Caco-2 (cell line): ENCODE data around the gene PXN. TPM values are rescaled to one million over a fixed set of nuclear protein-coding genes. Genes with fewer than 3 reads are reported as not detected.
"Not testable (repeated sequence)": the region's sequence is repeated elsewhere in the genome, so short reads cannot be mapped to it uniquely, and the experiment has no call there.

Source experiments
- BruUV-seq: library from RNA; stranded (reverse); fragments of 400-500 nt; replicated peaks from 2 replicates; lab custom pipeline; 2021; lab: Mats Ljungman, UMichigan
- CTCF ChIA-PET: fragments of 300-600 bp; sonication (Branson Sonifier 250); formaldehyde crosslinking; loops from one replicate; lab custom pipeline; 2022; ENCODE audit warnings: antibody characterized with exemption; lab: Charles Lee
- POLR2A ChIA-PET: fragments of 300-600 bp; sonication (Branson Sonifier 250); formaldehyde crosslinking; loops from one replicate; lab custom pipeline; 2022; ENCODE audit warnings: antibody characterized with exemption; lab: Charles Lee
- DNase-seq, 2 experiments: peaks; one replicate each; pipeline versions ENCODE4 v3.0.0 to v3.0.0-alpha.2; 2020 to 2022
- H3K27me3 ChIP-seq: replicated peaks from 2 replicates; pipeline ENCODE4 v1.6.0; 2011; ENCODE audit warnings: low read length; ENCODE audit not compliant: control insufficient read depth, insufficient read depth
- H3K36me3 ChIP-seq: 2 replicates; pipeline ENCODE4 v1.5.1; 2011; ENCODE audit warnings: low read length; ENCODE audit not compliant: control insufficient read depth, insufficient read depth
- H3K4me1 ChIP-seq: fragments of 250-450 bp; sonication (Bioruptor Pico); 2 replicates; pipeline ENCODE4 v1.5.1; 2020; ENCODE audit warnings: mild to moderate bottlenecking
- H3K4me3 ChIP-seq: 2 replicates; pipeline ENCODE4 v1.5.1; 2011; ENCODE audit warnings: low read depth, mild to moderate bottlenecking, control low read depth, low read length
- H3K9me3 ChIP-seq: fragments of 250-450 bp; sonication (Bioruptor Pico); 2 replicates; pipeline ENCODE4 v1.5.1; 2020; ENCODE audit warnings: mild to moderate bottlenecking, moderate library complexity
- H3K27ac Mint-ChIP-seq: one replicate; pipeline ENCODE4 v1.8.0; 2022; ENCODE audit warnings: mixed read lengths; ENCODE audit not compliant: unreplicated experiment
- H3K27me3 Mint-ChIP-seq: one replicate; pipeline ENCODE4 v1.8.0; 2022; ENCODE audit warnings: mixed read lengths; ENCODE audit not compliant: insufficient read depth, unreplicated experiment
- H3K36me3 Mint-ChIP-seq: one replicate; pipeline ENCODE4 v1.8.0; 2022; ENCODE audit warnings: mild to moderate bottlenecking, mixed read lengths; ENCODE audit not compliant: insufficient read depth, unreplicated experiment
- H3K4me1 Mint-ChIP-seq: one replicate; pipeline ENCODE4 v1.8.0; 2022; ENCODE audit warnings: low read depth, mixed read lengths; ENCODE audit not compliant: unreplicated experiment
- H3K4me3 Mint-ChIP-seq: one replicate; pipeline ENCODE4 v1.8.0; 2022; ENCODE audit warnings: mild to moderate bottlenecking, moderate library complexity, mixed read lengths; ENCODE audit not compliant: unreplicated experiment
- H3K9me3 Mint-ChIP-seq: one replicate; pipeline ENCODE4 v1.8.0; 2022; ENCODE audit warnings: mixed read lengths; ENCODE audit not compliant: unreplicated experiment
- CTCF ChIP-seq, 2 experiments: fragments of 200-600 bp in 1 of 2; IDR thresholded peaks; 1 replicate in 1 of 2; 2 replicates in 1 of 2; pipeline versions ENCODE4 v1.5.1 to v1.8.0; 2011 to 2022; ENCODE audit warnings: antibody characterized with exemption in 1 of 2, control low read depth in 1 of 2, inconsistent platforms in 1 of 2, low read depth in 1 of 2, low read length in 1 of 2, mild to moderate bottlenecking in 1 of 2, moderate library complexity in 1 of 2; ENCODE audit not compliant: insufficient read depth in 1 of 2, severe bottlenecking in 1 of 2, unreplicated experiment in 1 of 2
- intact Hi-C: fragments of 100-400 bp; cut with micrococcal nuclease; formaldehyde crosslinking; loops from one replicate; pipeline ENCODE4 v1.10.0; 2022; ENCODE audit not compliant: unreplicated experiment
- total RNA-seq: library from RNA; stranded (reverse); gene quantifications from 2 replicates; pipeline ENCODE4 v1.2.3, GENCODE V29; 2022

The PXN gene
- total RNA-seq, 1 experiment from 2014 or later, result 150 TPM

GRCh38 chr12:120199595-120200306 is 65.8 kb downstream of the PXN start:
- Mint-ChIP-seq H3K27ac (peak overlapping the region; percentile 96), H3K36me3 (peaks cover 77% of the 10 kb centered on the region), H3K4me1 (peaks cover 13% of the 10 kb centered on the region), H3K4me3 (peak overlapping the region; percentile 86), H3K27me3 (no peaks in the 10 kb centered on the region), H3K9me3 (no peaks in the 10 kb centered on the region)
- no TSS peak for BruUV-seq
- no peaks in the 10 kb centered on the region for H3K27me3 ChIP-seq
- no peaks in the 10 kb centered on the region for H3K9me3 ChIP-seq
- peak overlapping the region; percentile 81 for H3K4me3 ChIP-seq
- H3K36me3 ChIP-seq, result peaks cover 1% of the 10 kb centered on the region; the same call in 1 of the 2 replicates
- intact Hi-C loops, result loop anchor here (2.0 kb wide), 1 partner anchor 65 kb away; the partner anchor contains the start of gene PXN
- ChIA-PET POLR2A (interaction anchor here (1.9 to 5.4 kb wide), 3 partner anchors 30 to 92 kb away, joined by 36 to 187 read pairs (median 70); partner anchors contain the start of genes RAB35 and RNU4-2), CTCF (interaction anchor here (2.1 kb wide), 1 partner anchor 28 kb away, joined by 37 read pairs; no protein-coding TSS in a partner anchor)
- H3K4me1 ChIP-seq, result peaks cover 35% of the 10 kb centered on the region
- DNase-seq, result no peak
- no peak for TF ChIP-seq CTCF (IDR thresholded peaks at IDR 0.05; ENCODE audit: insufficient read depth in 1 of 2, low read depth in 1 of 2, low read length in 1 of 2, severe bottlenecking in 1 of 2, unreplicated experiment in 1 of 2)

DNA sequence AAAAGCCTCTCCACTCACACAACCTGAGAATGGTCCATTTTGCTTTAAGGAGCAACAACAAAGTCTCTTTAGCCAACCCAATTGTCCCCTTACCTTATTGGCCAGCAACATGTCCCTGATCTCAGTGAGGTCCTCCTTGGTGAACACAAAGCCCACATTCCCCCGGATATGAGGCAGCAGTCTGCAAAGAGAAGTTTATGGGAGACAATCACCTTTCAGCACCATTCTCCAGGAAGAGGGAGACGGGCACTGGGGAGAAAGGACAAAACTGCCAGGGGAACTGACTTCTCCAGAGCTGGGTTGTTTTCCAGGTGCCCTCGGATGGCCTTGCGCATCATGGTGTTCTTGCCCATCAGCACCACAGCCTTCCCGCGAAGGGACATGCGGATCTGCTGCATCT is 66.5 kb downstream of the PXN start:
- peak overlapping the region; percentile 81; the same call in 1 of the 2 replicates for H3K4me3 ChIP-seq
- DNase-seq, result no peak
- TF ChIP-seq CTCF (IDR thresholded peaks at IDR 0.05; ENCODE audit: insufficient read depth in 1 of 2, low read depth in 1 of 2, low read length in 1 of 2, severe bottlenecking in 1 of 2, unreplicated experiment in 1 of 2), result no peak
- no peaks in the 10 kb centered on the region for H3K27me3 ChIP-seq
- H3K4me1 ChIP-seq, result peaks cover 35% of the 10 kb centered on the region
- peak overlapping the region; percentile 86 for H3K4me3 Mint-ChIP-seq
- no peaks in the 10 kb centered on the region for H3K27me3 Mint-ChIP-seq
- intact Hi-C loops, result no loop called here
- CTCF ChIA-PET, result no interaction called here
- POLR2A ChIA-PET, result interaction anchor here (5.4 kb wide), 1 partner anchor 30 kb away, joined by 187 read pairs; no protein-coding TSS in a partner anchor
- peak overlapping the region; percentile 96 for H3K27ac Mint-ChIP-seq
- peaks cover 1% of the 10 kb centered on the region; the same call in 1 of the 2 replicates for H3K36me3 ChIP-seq
- H3K9me3 Mint-ChIP-seq, result no peaks in the 10 kb centered on the region
- H3K36me3 Mint-ChIP-seq, result peaks cover 84% of the 10 kb centered on the region
- peaks cover 13% of the 10 kb centered on the region for H3K4me1 Mint-ChIP-seq
- no peaks in the 10 kb centered on the region for H3K9me3 ChIP-seq
- BruUV-seq, result no TSS peak

- DNase-seq, result no peak
- Mint-ChIP-seq H3K27ac (peak overlapping the region; percentile 77), H3K27me3 (no peaks in the 10 kb centered on the region), H3K36me3 (peaks cover 91% of the 10 kb centered on the region), H3K9me3 (no peaks in the 10 kb centered on the region), H3K4me1 (peaks cover 13% of the 10 kb centered on the region), H3K4me3 (no peak overlapping the region)
- TSS peak; percentile 1 for BruUV-seq
- Histone ChIP-seq H3K9me3 (no peaks in the 10 kb centered on the region), H3K27me3 (no peaks in the 10 kb centered on the region), H3K4me3 (no peak overlapping the region), H3K4me1 (peaks cover 39% of the 10 kb centered on the region), H3K36me3 (peaks cover 1% of the 10 kb centered on the region; the same call in 1 of the 2 replicates)
- ChIA-PET CTCF (no interaction called here), POLR2A (interaction anchor here (1.6 kb wide), 1 partner anchor 31 kb away, joined by 8 read pairs; no protein-coding TSS in a partner anchor)
- no peak for TF ChIP-seq CTCF (IDR thresholded peaks at IDR 0.05; ENCODE audit: insufficient read depth in 1 of 2, low read depth in 1 of 2, low read length in 1 of 2, severe bottlenecking in 1 of 2, unreplicated experiment in 1 of 2)
- intact Hi-C loops, result no loop called here
Observed at GRCh38 chr12:120197542-120197887, 68.0 kb downstream of the PXN start.

GRCh38 chr12:120196817-120197541 is 68.6 kb downstream of the PXN start:
- H3K36me3 ChIP-seq, H3K4me3 ChIP-seq, H3K27me3 Mint-ChIP-seq, DNase-seq, H3K4me3 Mint-ChIP-seq, H3K27me3 ChIP-seq, H3K9me3 ChIP-seq, intact Hi-C loops, H3K9me3 Mint-ChIP-seq, H3K4me1 Mint-ChIP-seq, BruUV-seq: not testable (repeated sequence)
- peaks cover 39% of the 10 kb centered on the region for H3K4me1 ChIP-seq
- POLR2A ChIA-PET, result interaction anchor here (0.9 to 1.6 kb wide), 2 partner anchors 15 to 32 kb away, joined by 6 to 8 read pairs; no protein-coding TSS in a partner anchor
- Mint-ChIP-seq H3K27ac (peak overlapping the region; percentile 77), H3K36me3 (peaks cover 92% of the 10 kb centered on the region)
- CTCF ChIA-PET, result interaction anchor here (0.6 to 1.1 kb wide), 2 partner anchors 12 to 31 kb away, joined by 3 to 4 read pairs; no protein-coding TSS in a partner anchor
